CD4-positive, alpha-beta T cell treated with Interferon alpha-2 for 1 hour (primary cell): Measurements from ENCODE around the gene DHX58.
"Not testable (repeated sequence)": the region's sequence is repeated elsewhere in the genome, so short reads cannot be mapped to it uniquely, and the experiment has no call there.

Experiments
- DNase-seq, 2 donors: peaks; one replicate each; pipeline ENCODE4 v3.0.0-alpha.2; 2020 to 2022

DHX58 gene

GRCh38 chr17:42112552-42113176, at the start of gene DHX58:
Gene DHX58 (minus strand): TSS chr17:42112714. CDS start chr17:42111892, 822 bp downstream.
- peak; percentile 94 to 96 for DNase-seq

- DNase-seq = no peak
These were observed 48.0 kb upstream of the DHX58 start for GRCh38 chr17:42160531-42160910.

GRCh38 chr17:42159796-42160530, 47.4 kb upstream of the DHX58 start:
- DNase-seq = no peak

- DNase-seq = no peak
These were observed 43.1 kb upstream of the DHX58 start for GRCh38 chr17:42155614-42156045.

- peak; percentile 21 to 44 for DNase-seq
These were observed 41.6 kb upstream of the DHX58 start for GRCh38 chr17:42153919-42154742.

GRCh38 chr17:42146911-42147607, 34.5 kb upstream of the DHX58 start:
- DNase-seq = no peak

- DNase-seq = not testable (repeated sequence)
These were observed 30.6 kb upstream of the DHX58 start for GRCh38 chr17:42143138-42143537.

GRCh38 chr17:42142371-42142896, 29.9 kb upstream of the DHX58 start:
- no peak for DNase-seq

GRCh38 chr17:42141382-42141781, 28.9 kb upstream of the DHX58 start:
- DNase-seq = no peak

GRCh38 chr17:42140690-42141089, 28.2 kb upstream of the DHX58 start:
- not testable (repeated sequence) for DNase-seq

GRCh38 chr17:42138749-42139492, 26.4 kb upstream of the DHX58 start:
- DNase-seq = no peak

GRCh38 chr17:42136654-42137051, 24.1 kb upstream of the DHX58 start:
- DNase-seq = no peak

GRCh38 chr17:42135664-42136653, 23.4 kb upstream of the DHX58 start:
- peak in 1 of 2 donors; percentile 25 for DNase-seq

GRCh38 chr17:42135151-42135550, 22.6 kb upstream of the DHX58 start:
- DNase-seq = no peak

GRCh38 chr17:42133461-42134041, 21.0 kb upstream of the DHX58 start:
- DNase-seq = peak; percentile 21 to 66

GRCh38 chr17:42132941-42133340, 20.4 kb upstream of the DHX58 start:
- DNase-seq = peak; percentile 23 to 25

GRCh38 chr17:42131981-42132432, 19.5 kb upstream of the DHX58 start:
- no peak for DNase-seq

- DNase-seq = no peak
These were observed 18.7 kb upstream of the DHX58 start for GRCh38 chr17:42131232-42131631.

- DNase-seq = no peak
These were observed 17.9 kb upstream of the DHX58 start for GRCh38 chr17:42130310-42130936.
